ENCODE data around the gene LSS. TPM values are rescaled to one million over a fixed set of nuclear protein-coding genes. Genes with fewer than 3 reads are reported as not detected.

The LSS gene
- polyA plus RNA-seq, 1 donor from 2014 or later: 101 TPM

DNA sequence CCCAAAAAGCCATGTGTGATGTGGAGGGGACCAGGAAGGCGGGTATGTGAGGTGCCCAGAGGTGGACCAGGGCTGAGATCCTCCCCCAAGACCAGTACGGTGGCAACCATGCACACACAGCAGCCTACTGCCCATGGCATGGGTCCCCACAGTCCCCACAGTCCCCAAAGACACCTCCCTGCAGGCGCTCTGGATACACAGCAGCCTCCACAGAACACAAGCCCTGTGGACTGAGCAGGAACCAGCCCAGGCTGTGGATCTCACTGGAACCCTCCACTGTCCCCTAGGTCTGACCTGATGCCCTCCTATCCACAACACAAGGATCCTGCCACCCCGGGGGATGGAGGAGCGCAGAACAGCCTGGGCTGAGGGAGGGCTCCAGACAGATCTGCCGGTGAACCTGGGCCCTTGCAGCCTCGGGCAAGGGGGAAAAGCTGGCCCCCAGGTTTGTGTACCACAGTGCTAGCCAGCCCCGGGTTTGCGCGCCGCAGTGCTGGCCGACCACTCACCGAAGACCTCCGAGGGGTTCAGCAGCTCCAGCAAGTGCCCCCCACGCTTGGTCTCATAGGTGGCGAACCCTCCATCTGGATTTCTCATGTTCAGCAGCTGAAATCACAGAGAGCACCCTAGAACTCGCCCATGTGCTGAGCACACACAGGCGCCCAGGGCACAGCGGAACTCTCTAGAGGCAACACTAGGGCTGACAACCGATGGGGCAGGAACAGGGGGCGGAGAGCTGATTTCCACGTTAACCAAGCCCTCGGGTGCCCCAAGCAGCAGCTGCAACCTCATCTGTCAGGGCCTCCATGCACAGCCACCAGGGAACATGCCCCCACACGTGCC, 22.2 kb downstream of the LSS start:
- TF ChIP-seq EZH2 (IDR thresholded peaks at IDR 0.05; ENCODE audit: borderline replicate concordance, insufficient read depth, low read length, poor library complexity, severe bottlenecking) (no peak), MXI1 (conservative IDR thresholded peaks at IDR 0.05; ENCODE audit: poor library complexity, severe bottlenecking) (no peak), TAF1 (IDR thresholded peaks at IDR 0.05; ENCODE audit: low read depth) (no peak), EP300 (conservative IDR thresholded peaks at IDR 0.05; ENCODE audit: poor library complexity, severe bottlenecking) (no peak), POLR2AphosphoS5 (IDR thresholded peaks at IDR 0.05) (no peak), RAD21 (conservative IDR thresholded peaks at IDR 0.05) (no peak), SMC3 (conservative IDR thresholded peaks at IDR 0.05; ENCODE audit: poor library complexity) (no peak)
- TF ChIP-seq, protein P1, sequence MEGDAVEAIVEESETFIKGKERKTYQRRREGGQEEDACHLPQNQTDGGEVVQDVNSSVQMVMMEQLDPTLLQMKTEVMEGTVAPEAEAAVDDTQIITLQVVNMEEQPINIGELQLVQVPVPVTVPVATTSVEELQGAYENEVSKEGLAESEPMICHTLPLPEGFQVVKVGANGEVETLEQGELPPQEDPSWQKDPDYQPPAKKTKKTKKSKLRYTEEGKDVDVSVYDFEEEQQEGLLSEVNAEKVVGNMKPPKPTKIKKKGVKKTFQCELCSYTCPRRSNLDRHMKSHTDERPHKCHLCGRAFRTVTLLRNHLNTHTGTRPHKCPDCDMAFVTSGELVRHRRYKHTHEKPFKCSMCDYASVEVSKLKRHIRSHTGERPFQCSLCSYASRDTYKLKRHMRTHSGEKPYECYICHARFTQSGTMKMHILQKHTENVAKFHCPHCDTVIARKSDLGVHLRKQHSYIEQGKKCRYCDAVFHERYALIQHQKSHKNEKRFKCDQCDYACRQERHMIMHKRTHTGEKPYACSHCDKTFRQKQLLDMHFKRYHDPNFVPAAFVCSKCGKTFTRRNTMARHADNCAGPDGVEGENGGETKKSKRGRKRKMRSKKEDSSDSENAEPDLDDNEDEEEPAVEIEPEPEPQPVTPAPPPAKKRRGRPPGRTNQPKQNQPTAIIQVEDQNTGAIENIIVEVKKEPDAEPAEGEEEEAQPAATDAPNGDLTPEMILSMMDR (IDR thresholded peaks at IDR 0.05; ENCODE audit: poor library complexity, severe bottlenecking): no peak
- TF ChIP-seq, protein P2, sequence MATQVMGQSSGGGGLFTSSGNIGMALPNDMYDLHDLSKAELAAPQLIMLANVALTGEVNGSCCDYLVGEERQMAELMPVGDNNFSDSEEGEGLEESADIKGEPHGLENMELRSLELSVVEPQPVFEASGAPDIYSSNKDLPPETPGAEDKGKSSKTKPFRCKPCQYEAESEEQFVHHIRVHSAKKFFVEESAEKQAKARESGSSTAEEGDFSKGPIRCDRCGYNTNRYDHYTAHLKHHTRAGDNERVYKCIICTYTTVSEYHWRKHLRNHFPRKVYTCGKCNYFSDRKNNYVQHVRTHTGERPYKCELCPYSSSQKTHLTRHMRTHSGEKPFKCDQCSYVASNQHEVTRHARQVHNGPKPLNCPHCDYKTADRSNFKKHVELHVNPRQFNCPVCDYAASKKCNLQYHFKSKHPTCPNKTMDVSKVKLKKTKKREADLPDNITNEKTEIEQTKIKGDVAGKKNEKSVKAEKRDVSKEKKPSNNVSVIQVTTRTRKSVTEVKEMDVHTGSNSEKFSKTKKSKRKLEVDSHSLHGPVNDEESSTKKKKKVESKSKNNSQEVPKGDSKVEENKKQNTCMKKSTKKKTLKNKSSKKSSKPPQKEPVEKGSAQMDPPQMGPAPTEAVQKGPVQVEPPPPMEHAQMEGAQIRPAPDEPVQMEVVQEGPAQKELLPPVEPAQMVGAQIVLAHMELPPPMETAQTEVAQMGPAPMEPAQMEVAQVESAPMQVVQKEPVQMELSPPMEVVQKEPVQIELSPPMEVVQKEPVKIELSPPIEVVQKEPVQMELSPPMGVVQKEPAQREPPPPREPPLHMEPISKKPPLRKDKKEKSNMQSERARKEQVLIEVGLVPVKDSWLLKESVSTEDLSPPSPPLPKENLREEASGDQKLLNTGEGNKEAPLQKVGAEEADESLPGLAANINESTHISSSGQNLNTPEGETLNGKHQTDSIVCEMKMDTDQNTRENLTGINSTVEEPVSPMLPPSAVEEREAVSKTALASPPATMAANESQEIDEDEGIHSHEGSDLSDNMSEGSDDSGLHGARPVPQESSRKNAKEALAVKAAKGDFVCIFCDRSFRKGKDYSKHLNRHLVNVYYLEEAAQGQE (IDR thresholded peaks at IDR 0.05; ENCODE audit: borderline replicate concordance): no peak
- Histone ChIP-seq H3K27me3 (ENCODE audit: insufficient read depth, low read depth, low read length) (no peaks in the 10 kb centered on the region), H3K9me3 (ENCODE audit: low read length) (no peaks in the 10 kb centered on the region), H3K79me2 (replicated peaks; ENCODE audit: insufficient read depth, low read length) (no peaks in the 10 kb centered on the region), H3K4me2 (ENCODE audit: low read length) (no peak overlapping the region), H3F3A (ENCODE audit: insufficient read depth, low read length, poor library complexity, severe bottlenecking) (no peaks in the 10 kb centered on the region), H3K4me3 (ENCODE audit: low read length) (no peak overlapping the region), H2AFZ (ENCODE audit: low read depth, low read length) (no peak overlapping the region), H3K9me2 (ENCODE audit: insufficient read depth, low read length) (no peaks in the 10 kb centered on the region), H3K27ac (ENCODE audit: low read length) (no peak overlapping the region), H3K36me3 (ENCODE audit: insufficient read depth, low read length) (no peaks in the 10 kb centered on the region), H4K20me1 (ENCODE audit: insufficient read depth) (no peaks in the 10 kb centered on the region), H3K9ac (ENCODE audit: low read length) (no peak overlapping the region)

DNA sequence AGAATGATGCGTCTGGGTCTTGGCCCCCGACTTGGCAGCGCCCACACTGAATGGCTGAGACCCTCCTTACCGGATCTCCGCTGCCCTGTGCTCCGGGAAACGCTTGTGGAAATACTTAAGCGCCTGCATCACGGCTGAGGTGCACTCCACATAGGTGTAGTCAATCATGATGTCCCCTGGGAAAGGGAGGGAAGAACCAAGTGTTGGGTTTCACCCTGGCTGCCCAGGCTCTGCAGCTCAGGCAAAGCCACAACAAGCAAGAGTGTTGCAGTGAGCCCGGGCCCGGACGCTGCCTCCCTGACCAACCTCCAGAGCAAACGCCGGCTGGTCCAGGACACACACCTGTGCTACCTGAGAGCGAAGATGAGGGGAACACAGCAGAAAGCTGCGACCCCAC, 22.8 kb downstream of the LSS start:
- Histone ChIP-seq H3K4me3 (ENCODE audit: low read length) (no peak overlapping the region), H3K9me2 (ENCODE audit: insufficient read depth, low read length) (no peaks in the 10 kb centered on the region), H3K36me3 (ENCODE audit: insufficient read depth, low read length) (no peaks in the 10 kb centered on the region), H3K79me2 (replicated peaks; ENCODE audit: insufficient read depth, low read length) (no peaks in the 10 kb centered on the region), H3K9ac (ENCODE audit: low read length) (no peak overlapping the region), H3F3A (ENCODE audit: insufficient read depth, low read length, poor library complexity, severe bottlenecking) (no peaks in the 10 kb centered on the region), H2AFZ (ENCODE audit: low read depth, low read length) (no peak overlapping the region), H3K4me2 (ENCODE audit: low read length) (no peak overlapping the region), H3K27ac (ENCODE audit: low read length) (no peak overlapping the region), H3K27me3 (ENCODE audit: insufficient read depth, low read depth, low read length) (no peaks in the 10 kb centered on the region), H4K20me1 (ENCODE audit: insufficient read depth) (no peaks in the 10 kb centered on the region), H3K9me3 (ENCODE audit: low read length) (no peaks in the 10 kb centered on the region)
- TF ChIP-seq SMC3 (conservative IDR thresholded peaks at IDR 0.05; ENCODE audit: poor library complexity) (no peak), EP300 (conservative IDR thresholded peaks at IDR 0.05; ENCODE audit: poor library complexity, severe bottlenecking) (no peak), EZH2 (IDR thresholded peaks at IDR 0.05; ENCODE audit: borderline replicate concordance, insufficient read depth, low read length, poor library complexity, severe bottlenecking) (no peak), POLR2AphosphoS5 (IDR thresholded peaks at IDR 0.05) (no peak)
- TF ChIP-seq, protein P1 (IDR thresholded peaks at IDR 0.05; ENCODE audit: poor library complexity, severe bottlenecking): no peak

Measured in neural cell (in vitro differentiated cells).